GM12891 (cell line): ENCODE measurements around the gene UBE2H.

Experiments
- POLR2A ChIP-seq: IDR thresholded peaks from 2 replicates; pipeline ENCODE4 v1.6.1; 2011; ENCODE audit warnings: low read depth, low read length, control low read depth
- POLR2AphosphoS5 ChIP-seq: IDR thresholded peaks from 2 replicates; pipeline ENCODE4 v1.6.1; 2011; ENCODE audit warnings: low read depth, low read length, control low read depth
- TAF1 ChIP-seq: IDR thresholded peaks from 2 replicates; pipeline ENCODE4 v1.6.1; 2011; ENCODE audit warnings: low read depth, low read length, control low read depth

DNA sequence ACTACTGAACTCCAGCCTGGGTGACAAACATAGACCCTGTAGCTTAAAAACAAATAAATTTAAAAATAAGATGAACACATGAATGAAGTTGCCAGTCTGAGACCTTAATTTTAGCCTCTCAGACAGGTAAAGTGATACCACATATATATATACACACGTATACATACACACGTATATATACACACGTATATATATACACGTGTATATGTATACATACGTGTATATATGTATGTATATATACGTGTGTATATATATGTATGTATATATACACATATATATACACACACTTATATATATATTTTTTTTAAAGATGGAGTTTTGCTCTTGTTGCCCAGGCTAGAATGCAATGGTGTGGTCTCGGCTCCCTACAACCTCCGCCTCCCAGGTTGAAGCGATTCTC is 62.7 kb downstream of the UBE2H start:
- no peak for TF ChIP-seq POLR2A
- no peak for TF ChIP-seq TAF1
- no peak for TF ChIP-seq POLR2AphosphoS5
